GM12865 (cell line): ENCODE data around the gene GADD45B.
"Not testable (repeated sequence)": the region's sequence is repeated elsewhere in the genome, so short reads cannot be mapped to it uniquely, and the experiment has no call there.

ENCODE experiments used
- DNase-seq: peaks from one replicate; pipeline ENCODE4 v3.0.0; 2010; ENCODE audit warnings: low read depth
- H3K4me3 ChIP-seq: 2 replicates; pipeline ENCODE4 v1.5.1; 2011; ENCODE audit warnings: mild to moderate bottlenecking, low read depth, low read length, control low read depth
- CTCF ChIP-seq: IDR thresholded peaks from 2 replicates; pipeline ENCODE4 v1.5.1; 2011; ENCODE audit warnings: low read length, control low read depth, low read depth, inconsistent platforms; ENCODE audit not compliant: insufficient read depth; ENCODE audit errors: missing control alignments

GADD45B gene

GRCh38 chr19:2453431-2454025 lies 22.4 kb upstream of the GADD45B start:
- H3K4me3 ChIP-seq, result no peak overlapping the region; the same call in 1 of the 2 replicates
- DNase-seq, result no peak

DNA sequence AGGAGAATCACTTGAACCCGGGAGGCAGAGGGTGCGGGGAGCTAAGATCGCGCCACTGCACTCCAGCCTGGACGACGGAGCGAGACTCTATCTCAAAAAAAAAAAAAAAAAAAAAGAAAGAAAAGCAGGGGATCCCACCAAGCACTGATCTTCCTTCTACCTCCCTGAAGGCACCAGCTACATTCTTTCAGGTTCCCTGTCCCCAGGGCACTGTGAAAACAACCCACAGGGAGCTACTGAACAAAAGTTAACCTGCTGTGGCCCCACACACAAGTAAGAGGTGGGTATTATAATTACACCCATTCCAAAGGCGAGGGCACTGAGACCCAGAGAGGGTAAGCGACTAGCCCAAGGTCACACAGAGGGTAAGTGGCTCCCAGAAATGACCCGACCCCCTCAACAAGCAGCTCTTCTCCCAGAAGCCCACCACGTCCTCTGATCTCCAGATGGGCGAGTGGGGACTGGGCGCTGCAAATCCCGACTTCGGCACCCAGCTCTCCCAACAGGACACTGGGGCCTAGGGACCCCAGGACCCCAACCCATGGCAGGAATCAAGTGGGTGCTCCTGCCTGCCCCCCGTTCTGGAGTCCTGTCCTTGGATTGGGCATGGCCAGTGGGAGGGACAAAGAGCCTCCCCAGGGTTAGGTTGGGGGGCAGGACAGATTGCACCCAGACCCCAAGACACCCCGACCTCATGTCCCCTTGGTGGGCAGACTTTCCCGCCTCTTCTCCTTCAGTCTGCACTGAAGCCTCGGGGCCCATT lies 21.5 kb upstream of the GADD45B start:
- peak overlapping the region; percentile 88 for H3K4me3 ChIP-seq
- DNase-seq, result no peak
- TF ChIP-seq CTCF, result no peak

More at GRCh38 chr19:2453431-2454025, 22.4 kb upstream of the GADD45B start:
- TF ChIP-seq CTCF, result no peak

DNA sequence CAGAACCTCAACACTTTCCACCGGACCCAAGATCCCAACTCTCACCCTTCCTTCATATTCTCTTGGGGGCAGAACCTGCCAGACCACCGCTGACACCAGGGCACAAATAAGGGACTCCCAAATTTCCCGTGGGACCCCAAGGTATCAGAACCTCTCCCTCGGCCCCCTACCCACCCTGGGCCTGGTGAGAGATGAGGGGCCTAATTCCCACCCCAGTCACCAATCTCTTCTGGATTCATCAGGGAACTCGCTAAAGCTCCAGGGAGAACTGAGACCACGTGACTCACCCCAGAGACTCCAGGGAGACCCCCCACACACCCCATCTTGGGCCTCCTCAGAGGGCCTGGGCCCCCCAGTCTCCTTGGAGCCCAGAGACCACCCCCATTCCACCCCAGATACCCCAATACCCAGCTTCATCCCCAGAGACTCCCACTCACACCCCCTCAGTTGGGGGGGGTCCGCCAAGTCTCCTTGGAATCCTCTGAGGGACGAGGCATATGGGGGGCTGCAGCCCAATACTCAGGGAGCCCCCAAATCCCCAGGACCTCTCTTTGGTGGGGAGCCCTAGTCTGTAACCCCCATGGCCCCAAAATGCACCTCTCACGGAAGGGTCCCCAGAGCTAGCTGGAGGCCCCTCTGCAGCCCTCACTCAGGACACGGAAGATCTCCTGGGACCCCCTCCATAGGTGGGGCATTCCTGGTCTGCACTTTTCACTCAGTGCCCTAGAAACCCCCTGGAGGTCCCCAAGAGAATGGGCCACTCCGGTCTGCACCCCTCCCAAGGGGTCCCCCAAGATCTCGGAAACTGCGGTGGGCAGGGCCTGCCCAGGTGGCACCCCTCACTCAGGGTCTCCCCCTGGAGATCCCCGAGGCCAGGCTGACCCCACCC lies 20.7 kb upstream of the GADD45B start:
- DNase-seq, result no peak
- no peak for TF ChIP-seq CTCF

GRCh38 chr19:2455851-2456570 lies 19.9 kb upstream of the GADD45B start:
- peak; percentile 69 for DNase-seq
- H3K4me3 ChIP-seq, result peak overlapping the region; percentile 88
- TF ChIP-seq CTCF, result no peak

More for the DNA sequence above, 20.7 kb upstream of the GADD45B start:
- H3K4me3 ChIP-seq, result peak overlapping the region; percentile 88

DNA sequence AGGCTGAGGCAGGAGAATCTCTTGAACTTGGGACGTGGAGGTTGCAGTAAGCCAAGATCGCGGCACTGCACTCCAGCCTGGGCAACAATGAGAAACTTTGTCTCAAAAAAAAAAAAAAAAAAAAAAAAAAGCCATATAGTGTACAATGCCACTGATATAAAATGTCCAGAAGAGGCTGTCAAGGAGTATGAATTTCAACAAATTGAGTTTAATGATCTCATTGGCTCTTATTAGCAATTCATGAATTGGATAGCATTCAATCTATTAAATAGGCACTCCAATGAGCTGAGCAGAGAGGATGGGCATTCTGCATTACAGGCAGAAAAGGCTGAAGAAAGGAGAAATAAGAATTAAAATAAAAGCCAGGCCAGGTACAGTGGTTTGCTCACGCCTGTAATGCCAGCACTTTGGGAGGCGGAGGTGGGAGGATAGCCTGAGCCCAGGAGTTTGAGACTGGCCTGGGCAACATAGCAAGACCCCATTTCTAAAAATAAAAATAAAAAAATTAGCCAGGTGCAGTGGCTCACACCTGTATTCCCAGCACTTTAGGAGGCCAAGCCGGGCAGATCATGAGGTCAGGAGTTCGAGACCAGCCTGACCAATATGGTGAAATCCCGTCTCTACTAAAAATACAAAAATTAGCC lies 18.4 kb upstream of the GADD45B start:
- DNase-seq, result no peak
- peak overlapping the region; percentile 60 for H3K4me3 ChIP-seq
- TF ChIP-seq CTCF, result no peak

DNA sequence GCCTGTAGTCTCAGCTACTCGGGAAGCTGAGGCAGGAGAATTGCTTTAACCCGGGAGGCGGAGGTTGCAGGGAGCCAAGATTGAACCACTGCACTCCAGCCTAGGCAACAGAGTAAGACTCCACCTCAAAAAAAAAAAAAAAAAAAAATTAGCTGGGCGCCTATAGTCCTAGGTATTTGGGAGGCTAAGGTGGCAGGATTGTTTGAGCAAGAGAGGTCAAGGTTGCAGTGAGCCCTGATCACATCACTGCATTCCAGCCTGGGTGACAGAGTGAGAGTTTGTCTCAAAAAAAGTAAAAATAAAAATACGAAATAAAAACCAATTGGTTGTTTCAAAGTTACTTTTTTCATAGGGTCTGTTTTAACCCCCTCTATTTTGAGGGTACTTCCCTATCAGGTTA lies 17.9 kb upstream of the GADD45B start:
- H3K4me3 ChIP-seq, result no peak overlapping the region
- TF ChIP-seq CTCF, result no peak
- no peak for DNase-seq

- not testable (repeated sequence) for DNase-seq
These were observed 17.2 kb upstream of the GADD45B start for GRCh38 chr19:2458776-2459175.

More at GRCh38 chr19:2458776-2459175, 17.2 kb upstream of the GADD45B start:
- not testable (repeated sequence) for H3K4me3 ChIP-seq
